NCI-H2029 (cell line): ENCODE measurements around the gene CHRNA1.
"Not testable (repeated sequence)": the region's sequence is repeated elsewhere in the genome, so short reads cannot be mapped to it uniquely, and the experiment has no call there.

Source experiments
- DNase-seq: peaks from one replicate; lab custom pipeline; 2025; lab: John Stamatoyannopoulos, UW

Gene CHRNA1

GRCh38 chr2:174716785-174717184 is 47.5 kb downstream of the CHRNA1 start:
- no peak for DNase-seq

GRCh38 chr2:174713686-174714085 is 50.6 kb downstream of the CHRNA1 start:
- no peak for DNase-seq

- no peak for DNase-seq
Measured at GRCh38 chr2:174711206-174711605, 53.1 kb downstream of the CHRNA1 start.

- not testable (repeated sequence) for DNase-seq
Measured at GRCh38 chr2:174709416-174710004, 54.8 kb downstream of the CHRNA1 start.

- no peak for DNase-seq
Measured at GRCh38 chr2:174708713-174709112, 55.6 kb downstream of the CHRNA1 start.

- DNase-seq: no peak
Measured at GRCh38 chr2:174705321-174705720, 59.0 kb downstream of the CHRNA1 start.

GRCh38 chr2:174704642-174705041 is 59.6 kb downstream of the CHRNA1 start:
- no peak for DNase-seq

GRCh38 chr2:174704061-174704460 is 60.2 kb downstream of the CHRNA1 start:
- DNase-seq: no peak

GRCh38 chr2:174703430-174703829 is 60.8 kb downstream of the CHRNA1 start:
- DNase-seq: no peak

GRCh38 chr2:174702541-174702940 is 61.7 kb downstream of the CHRNA1 start:
- DNase-seq: no peak

GRCh38 chr2:174699993-174700766 is 64.1 kb downstream of the CHRNA1 start:
- DNase-seq: peak; percentile 33
